AML-193 (cell line): Measurements from ENCODE around the gene SV2B.

Source experiments
- DNase-seq, 2 experiments: peaks; one replicate each; lab custom pipeline; 2025; lab: John Stamatoyannopoulos, UW

SV2B gene

GRCh38 chr15:91141097-91141496, 41.0 kb downstream of the SV2B start:
- DNase-seq = no peak

GRCh38 chr15:91142106-91142744, 42.2 kb downstream of the SV2B start:
- peak; percentile 82 to 87 for DNase-seq

GRCh38 chr15:91142946-91143345, 42.9 kb downstream of the SV2B start:
- DNase-seq = no peak

- no peak for DNase-seq
Measured at GRCh38 chr15:91146728-91147127, 46.7 kb downstream of the SV2B start.

- no peak for DNase-seq
Measured at GRCh38 chr15:91148243-91148642, 48.2 kb downstream of the SV2B start.

- no peak for DNase-seq
Measured at GRCh38 chr15:91150502-91151160, 50.6 kb downstream of the SV2B start.

- no peak for DNase-seq
Measured at GRCh38 chr15:91151781-91152563, 51.9 kb downstream of the SV2B start.

- DNase-seq = no peak
Measured at GRCh38 chr15:91152896-91153581, 53.0 kb downstream of the SV2B start.

- no peak for DNase-seq
Measured at GRCh38 chr15:91153954-91154353, 53.9 kb downstream of the SV2B start.

- DNase-seq = no peak
Measured at GRCh38 chr15:91156175-91156726, 56.2 kb downstream of the SV2B start.

- no peak for DNase-seq
Measured at GRCh38 chr15:91158415-91159394, 58.6 kb downstream of the SV2B start.

- no peak for DNase-seq
Measured at GRCh38 chr15:91165850-91166249, 65.8 kb downstream of the SV2B start.

GRCh38 chr15:91168457-91168856, 68.4 kb downstream of the SV2B start:
- no peak for DNase-seq

GRCh38 chr15:91171334-91171733, 71.3 kb downstream of the SV2B start:
- no peak for DNase-seq

GRCh38 chr15:91182101-91182500, 82.0 kb downstream of the SV2B start:
- no peak for DNase-seq

- no peak for DNase-seq
Measured at GRCh38 chr15:91183596-91183995, 83.5 kb downstream of the SV2B start.

- DNase-seq = no peak
Measured at GRCh38 chr15:91184441-91184840, 84.4 kb downstream of the SV2B start.

- peak; percentile 1 to 36 for DNase-seq
Measured at GRCh38 chr15:91186904-91187656, 87.0 kb downstream of the SV2B start.

- DNase-seq = no peak
Measured at GRCh38 chr15:91192285-91192684, 92.2 kb downstream of the SV2B start.

GRCh38 chr15:91192690-91193377, 92.8 kb downstream of the SV2B start:
- no peak for DNase-seq
